ENCODE data around the gene NAA20. TPM values are rescaled to one million over a fixed set of nuclear protein-coding genes. Genes with fewer than 3 reads are reported as not detected.

Gene NAA20
- total RNA-seq, 1 experiment from 2014 or later = 82.6 TPM

- no peaks in the 10 kb centered on the region for H3K27me3 ChIP-seq (replicated peaks; ENCODE audit: insufficient read depth, low read depth, low read length, poor library complexity)
- H3K27ac ChIP-seq (ENCODE audit: low read depth, low read length, poor library complexity, severe bottlenecking) = no peak overlapping the region
- CTCF ChIA-PET = no interaction called here
- no peaks in the 10 kb centered on the region for H3K9me3 ChIP-seq (ENCODE audit: low read depth, low read length, poor library complexity, severe bottlenecking)
- intact Hi-C loops (cut with micrococcal nuclease; ENCODE audit: unreplicated experiment) = no loop called here
- no TSS peak for BruUV-seq (replicated peaks)
- H3K4me1 ChIP-seq (ENCODE audit: insufficient read depth, low read length, poor library complexity, severe bottlenecking) = no peaks in the 10 kb centered on the region
- H3K36me3 ChIP-seq (ENCODE audit: insufficient read depth, low read length, poor library complexity, severe bottlenecking) = peaks cover 28% of the 10 kb centered on the region
- POLR2A ChIA-PET (ENCODE audit: low non-redundant PET) = no interaction called here
- H3K4me3 ChIP-seq (ENCODE audit: low read depth, low read length, poor library complexity, severe bottlenecking) = no peak overlapping the region
- no peak for DNase-seq (ENCODE audit: low spot score)
- TF ChIP-seq EZH2 (IDR thresholded peaks at IDR 0.05; ENCODE audit: borderline replicate concordance, low read depth, low read length, poor library complexity, severe bottlenecking) (no peak), CTCF (conservative IDR thresholded peaks at IDR 0.05; ENCODE audit: low read depth, low read length) (no peak)
Measured at GRCh38 chr20:20024942-20025341, 7.8 kb downstream of the NAA20 start.

GRCh38 chr20:20027284-20027683 lies 10.1 kb downstream of the NAA20 start:
- H3K4me1 ChIP-seq (ENCODE audit: insufficient read depth, low read length, poor library complexity, severe bottlenecking) = no peaks in the 10 kb centered on the region
- DNase-seq (ENCODE audit: low spot score) = no peak
- H3K9me3 ChIP-seq (ENCODE audit: low read depth, low read length, poor library complexity, severe bottlenecking) = no peaks in the 10 kb centered on the region
- CTCF ChIA-PET = no interaction called here
- no TSS peak for BruUV-seq (replicated peaks)
- H3K36me3 ChIP-seq (ENCODE audit: insufficient read depth, low read length, poor library complexity, severe bottlenecking) = peaks cover 46% of the 10 kb centered on the region
- no peak overlapping the region for H3K4me3 ChIP-seq (ENCODE audit: low read depth, low read length, poor library complexity, severe bottlenecking)
- H3K27ac ChIP-seq (ENCODE audit: low read depth, low read length, poor library complexity, severe bottlenecking) = no peak overlapping the region
- no peak for TF ChIP-seq CTCF (conservative IDR thresholded peaks at IDR 0.05; ENCODE audit: low read depth, low read length)
- no peak for TF ChIP-seq EZH2 (IDR thresholded peaks at IDR 0.05; ENCODE audit: borderline replicate concordance, low read depth, low read length, poor library complexity, severe bottlenecking)
- POLR2A ChIA-PET (ENCODE audit: low non-redundant PET) = no interaction called here
- no peaks in the 10 kb centered on the region for H3K27me3 ChIP-seq (replicated peaks; ENCODE audit: insufficient read depth, low read depth, low read length, poor library complexity)
- intact Hi-C loops (cut with micrococcal nuclease; ENCODE audit: unreplicated experiment) = no loop called here

- H3K27ac ChIP-seq (ENCODE audit: low read depth, low read length, poor library complexity, severe bottlenecking) = no peak overlapping the region
- peaks cover 89% of the 10 kb centered on the region for H3K36me3 ChIP-seq (ENCODE audit: insufficient read depth, low read length, poor library complexity, severe bottlenecking)
- ChIA-PET CTCF (no interaction called here), POLR2A (ENCODE audit: low non-redundant PET) (no interaction called here)
- H3K4me3 ChIP-seq (ENCODE audit: low read depth, low read length, poor library complexity, severe bottlenecking) = no peak overlapping the region
- DNase-seq (ENCODE audit: low spot score) = no peak
- TF ChIP-seq EZH2 (IDR thresholded peaks at IDR 0.05; ENCODE audit: borderline replicate concordance, low read depth, low read length, poor library complexity, severe bottlenecking) (no peak), CTCF (conservative IDR thresholded peaks at IDR 0.05; ENCODE audit: low read depth, low read length) (no peak)
- no peaks in the 10 kb centered on the region for H3K27me3 ChIP-seq (replicated peaks; ENCODE audit: insufficient read depth, low read depth, low read length, poor library complexity)
- intact Hi-C loops (cut with micrococcal nuclease; ENCODE audit: unreplicated experiment) = loop anchor here (10.0 kb wide), 1 partner anchor 63 kb away; no protein-coding TSS in a partner anchor
- no peaks in the 10 kb centered on the region for H3K9me3 ChIP-seq (ENCODE audit: low read depth, low read length, poor library complexity, severe bottlenecking)
- BruUV-seq (replicated peaks) = no TSS peak
- H3K4me1 ChIP-seq (ENCODE audit: insufficient read depth, low read length, poor library complexity, severe bottlenecking) = no peaks in the 10 kb centered on the region
Measured at GRCh38 chr20:20031790-20032189, 14.6 kb downstream of the NAA20 start.
